ENCODE results near the gene GPR139. TPM values are rescaled to one million over a fixed set of nuclear protein-coding genes. Genes with fewer than 3 reads are reported as not detected.

GPR139 gene
- not detected in 2 replicates for total RNA-seq

GRCh38 chr16:20073203-20074098 is at the start of gene GPR139:
Gene GPR139, minus strand, starts transcription at chr16:20073890. Its CDS starts 274 bp downstream, at chr16:20073616.
- no peak for DNase-seq

DNA sequence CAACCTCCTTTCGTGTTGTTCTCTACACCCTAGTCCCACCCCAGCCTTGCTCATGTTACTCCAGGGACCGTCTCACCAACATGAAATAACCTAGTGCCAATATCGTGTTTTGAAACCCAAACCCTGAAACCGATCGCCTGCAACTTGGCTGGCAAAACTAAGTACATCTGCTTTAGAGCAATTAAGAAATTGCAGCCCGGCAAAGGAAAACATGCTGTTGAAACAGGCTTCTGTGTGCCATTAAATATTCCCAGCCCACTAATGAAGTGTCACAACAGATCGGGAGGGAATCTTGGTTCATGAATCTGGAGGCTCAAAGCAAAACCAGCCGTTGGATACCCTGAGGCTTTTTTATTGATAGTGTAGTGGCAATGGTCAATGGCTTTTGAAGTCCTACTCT is 48.3 kb upstream of the GPR139 start:
- no peak for DNase-seq

- no peak for DNase-seq
Observed at GRCh38 chr16:20114356-20114755, 40.7 kb upstream of the GPR139 start.

DNA sequence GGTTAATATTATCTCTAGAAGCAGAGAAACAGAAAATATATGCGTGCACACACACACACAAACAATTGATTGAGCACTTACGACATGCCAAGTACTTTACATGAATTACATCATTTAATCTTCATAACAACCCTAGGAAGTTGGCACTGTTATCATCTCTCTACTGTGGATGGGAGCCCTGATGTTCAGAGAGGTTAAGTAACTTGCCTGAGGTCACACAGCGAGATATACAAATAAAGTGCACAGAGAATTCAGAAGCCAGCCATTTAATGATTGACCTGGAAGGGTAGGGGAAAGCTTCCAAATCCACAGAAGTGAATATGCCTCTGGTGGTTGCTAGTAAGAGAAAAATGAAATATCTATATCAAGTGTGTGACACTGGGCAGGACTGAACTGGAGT is 37.5 kb upstream of the GPR139 start:
- DNase-seq, result no peak

DNA sequence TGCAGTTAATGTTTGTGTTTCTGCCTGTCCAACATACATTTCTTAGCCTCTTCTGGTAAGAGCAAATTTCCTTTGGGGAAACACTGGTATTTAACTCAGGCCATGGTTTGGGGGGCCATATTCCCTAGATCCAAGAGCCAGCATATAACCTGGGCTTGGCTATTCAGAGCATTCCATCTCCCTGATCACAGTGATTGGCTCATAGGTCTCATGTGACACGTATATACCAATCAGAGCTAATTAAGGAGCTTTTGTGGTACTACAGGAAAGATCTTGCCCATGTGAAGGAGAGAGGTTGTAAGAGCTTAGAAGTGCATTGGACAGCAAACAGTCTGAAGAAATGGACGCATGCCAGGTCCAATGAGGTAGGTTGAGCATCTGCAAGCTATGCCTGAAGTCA is 33.4 kb upstream of the GPR139 start:
- no peak for DNase-seq

DNA sequence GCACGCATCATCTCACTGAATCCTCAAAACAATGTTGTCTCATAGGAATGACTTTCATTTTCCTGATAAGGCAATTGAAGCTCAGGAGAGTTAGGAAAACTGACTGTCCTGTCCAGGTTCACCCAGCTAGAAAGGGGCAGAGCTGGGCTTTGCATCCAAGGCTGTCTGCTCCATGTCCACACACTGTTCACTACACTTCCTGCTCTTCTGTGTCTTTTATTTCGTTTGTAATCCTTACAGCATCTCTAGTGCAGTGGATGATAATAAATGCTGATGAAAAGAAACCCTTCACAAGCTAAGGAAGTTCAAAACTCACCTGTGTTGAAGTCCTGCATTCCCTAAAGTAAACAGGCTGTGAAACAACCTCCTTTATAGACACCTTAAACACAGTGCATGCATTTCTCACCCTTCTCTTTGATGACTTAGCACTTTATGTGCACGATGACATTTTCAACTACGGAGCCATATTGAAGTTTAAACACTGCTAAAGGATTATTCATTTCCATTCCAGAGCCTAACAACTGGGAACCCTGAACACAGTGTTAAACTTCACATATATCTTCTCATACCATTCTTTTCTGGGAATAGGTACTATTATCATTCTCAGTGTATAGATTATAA is 31.0 kb upstream of the GPR139 start:
- DNase-seq, result no peak

- no peak for DNase-seq
Observed at GRCh38 chr16:20102521-20102920, 28.8 kb upstream of the GPR139 start.

DNA sequence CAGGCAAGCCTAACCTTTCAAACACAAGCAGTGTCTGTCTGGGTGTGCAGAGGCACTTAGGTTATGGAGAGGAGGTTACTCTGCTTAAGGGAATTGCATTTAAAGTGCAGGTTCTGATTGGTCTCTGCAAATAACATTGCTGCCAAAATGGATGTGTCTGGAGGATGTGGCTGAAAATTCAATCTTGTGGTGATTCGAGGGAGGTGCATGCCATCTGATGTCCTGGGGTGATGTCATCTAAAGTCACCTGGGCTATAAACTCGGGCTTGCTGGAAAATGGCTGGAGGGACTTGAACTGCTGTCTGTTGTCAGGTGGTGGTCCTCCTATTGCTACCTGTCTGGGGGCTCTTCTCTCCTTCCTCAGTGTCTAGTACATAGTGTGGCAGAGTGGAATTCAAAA is 28.3 kb upstream of the GPR139 start:
- no peak for DNase-seq

GRCh38 chr16:20099375-20099774 is 25.7 kb upstream of the GPR139 start:
- no peak for DNase-seq

DNA sequence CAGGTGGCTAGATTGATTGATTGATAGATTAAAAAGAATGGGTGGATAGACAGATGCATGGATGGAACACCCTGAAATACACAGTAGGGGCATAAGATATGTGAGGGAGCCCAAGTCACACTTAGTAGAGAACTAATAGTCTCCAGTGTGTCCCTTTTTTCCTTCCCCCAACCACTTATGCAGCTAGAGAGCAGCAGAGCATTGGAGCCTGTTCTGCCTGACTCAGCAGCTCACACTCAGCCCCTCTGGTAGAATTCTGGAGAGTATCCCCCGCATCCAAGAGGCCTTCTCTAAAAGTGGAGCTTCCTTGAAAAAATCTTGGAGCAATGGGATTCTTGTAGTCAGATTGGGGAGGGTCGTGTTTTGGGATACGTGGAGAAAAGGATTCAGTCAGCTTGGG is 20.5 kb upstream of the GPR139 start:
- no peak for DNase-seq

GRCh38 chr16:20089246-20089965 is 15.7 kb upstream of the GPR139 start:
- no peak for DNase-seq

- DNase-seq, result no peak
Observed at GRCh38 chr16:20084624-20085226, 11.0 kb upstream of the GPR139 start.

- DNase-seq, result no peak
Observed at GRCh38 chr16:20079106-20079505, 5.4 kb upstream of the GPR139 start.

- no peak for DNase-seq
Observed at GRCh38 chr16:20075243-20075642, 1.6 kb upstream of the GPR139 start.

DNA sequence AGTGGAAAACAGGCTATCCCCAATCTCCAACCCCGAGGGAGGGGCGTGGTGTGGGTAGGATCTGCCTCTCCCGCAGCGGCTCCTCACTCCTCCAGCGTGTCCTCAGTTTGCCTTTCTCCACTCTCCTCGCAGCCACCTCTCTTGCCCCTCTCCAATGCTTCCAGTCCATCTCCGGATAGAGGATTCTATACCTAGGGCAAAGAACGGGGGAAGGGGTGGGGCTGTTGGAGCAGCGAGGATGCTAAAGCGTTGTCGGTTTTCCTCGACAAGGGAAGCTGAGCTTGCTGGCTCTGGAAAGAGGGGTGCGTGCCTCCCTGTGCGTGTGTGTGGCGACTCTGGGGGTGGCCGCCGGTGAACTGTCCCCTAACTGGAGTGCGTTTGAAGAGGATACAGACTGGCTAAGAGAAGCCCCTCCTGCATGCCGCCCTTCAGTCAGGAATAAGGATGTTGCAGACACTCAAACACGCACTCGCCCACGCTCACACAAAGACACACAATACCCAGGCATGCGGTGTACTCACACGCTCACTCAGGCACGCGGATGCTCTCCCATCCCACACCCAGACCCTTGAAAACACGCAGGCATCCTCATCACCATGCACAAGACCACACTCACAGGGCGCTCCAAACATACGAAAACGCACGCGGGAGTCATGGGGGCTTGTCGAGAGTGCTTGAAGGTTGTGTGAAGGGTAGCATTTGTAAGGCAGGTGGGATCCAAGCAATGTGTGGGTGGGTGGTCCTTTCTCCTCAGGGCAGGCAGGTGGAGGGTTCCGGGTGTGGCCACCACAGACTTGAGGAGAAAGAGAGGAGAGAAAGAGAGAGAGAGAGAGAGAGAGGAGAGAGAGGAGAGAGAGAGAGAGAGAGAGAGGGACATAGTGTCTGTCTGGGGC is 655 bp upstream of the GPR139 start:
- no peak for DNase-seq

GRCh38 chr16:20072874-20073202 is 852 bp downstream of the GPR139 start:
- DNase-seq, result no peak

GRCh38 chr16:20072146-20072873 is 1.4 kb downstream of the GPR139 start:
- DNase-seq, result no peak

GRCh38 chr16:20064931-20065330 is 8.8 kb downstream of the GPR139 start:
- DNase-seq, result no peak

DNA sequence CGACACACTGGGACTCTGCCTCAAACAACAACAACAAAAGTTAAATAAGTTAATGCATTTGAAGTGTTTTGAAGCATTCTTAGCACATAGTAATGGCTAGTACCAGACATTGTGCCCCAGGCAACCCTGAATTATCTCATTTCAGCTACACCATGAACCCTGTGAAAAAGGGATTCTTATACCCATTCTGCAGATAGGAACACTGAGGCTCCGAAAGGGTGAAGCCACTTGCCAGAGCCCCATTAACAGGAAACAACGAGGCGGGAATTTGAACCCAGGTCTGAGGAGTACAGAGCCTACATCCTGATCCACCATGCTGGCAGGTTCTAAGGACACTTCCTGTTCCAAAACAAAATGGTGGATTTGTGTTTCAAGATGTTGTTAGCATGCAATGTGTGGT is 9.2 kb downstream of the GPR139 start:
- no peak for DNase-seq

GRCh38 chr16:20061132-20061531 is 12.6 kb downstream of the GPR139 start:
- no peak for DNase-seq

DNA sequence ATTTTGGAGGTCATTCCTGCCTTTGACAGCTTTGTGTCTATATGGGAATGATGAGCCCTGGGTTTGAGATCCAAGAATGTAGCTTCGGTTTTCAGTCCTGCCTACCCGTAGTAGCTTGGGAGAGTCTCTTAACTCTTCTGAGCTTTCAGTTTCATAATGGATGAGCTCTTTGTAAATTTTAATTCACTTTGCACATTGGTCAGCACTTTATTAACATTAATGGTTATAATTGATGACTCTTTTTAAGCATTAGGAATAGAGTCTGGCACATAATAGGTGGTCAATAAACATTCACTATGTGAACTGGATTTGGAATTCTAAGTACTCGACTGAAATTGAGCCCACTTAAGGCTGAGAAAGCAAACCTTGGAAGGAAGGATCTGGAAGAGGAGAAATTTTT is 17.3 kb downstream of the GPR139 start:
- no peak for DNase-seq

DNA sequence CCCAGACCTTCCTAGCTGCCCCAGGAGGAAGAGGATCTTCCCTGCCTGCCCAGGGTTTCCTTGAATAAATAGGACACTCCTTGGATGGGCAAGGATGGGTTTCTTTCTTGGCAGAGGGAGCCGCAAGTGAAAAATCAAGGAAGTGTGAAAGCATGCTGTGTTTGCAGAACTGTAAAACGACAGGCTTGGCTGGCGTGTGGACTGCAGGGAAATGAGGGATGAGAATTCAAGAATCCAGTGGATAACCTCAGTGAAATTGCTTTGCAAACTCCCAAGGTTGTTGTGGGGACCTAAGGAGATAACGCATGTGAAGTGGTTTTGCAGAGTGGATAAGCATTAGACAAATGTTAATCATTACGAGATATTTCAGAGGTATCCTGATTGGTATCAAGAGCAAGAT is 20.4 kb downstream of the GPR139 start:
- no peak for DNase-seq
